K562 (cell line): ENCODE results near the gene MOB3B. TPM values are rescaled to one million over a fixed set of nuclear protein-coding genes. Genes with fewer than 3 reads are reported as not detected.

Experiments
- ATAC-seq: fragments of 200-7000 bp; cut with Tn5 transposase; 3 replicates; pipeline ENCODE4 v1.9.1; 2020; ENCODE audit warnings: moderate library complexity
- BruUV-seq: library from RNA; stranded (reverse); fragments of 400-500 nt; replicated peaks from 2 replicates; lab custom pipeline; 2021; lab: Mats Ljungman, UMichigan
- CTCF ChIA-PET: fragments of 300-600 bp; formaldehyde crosslinking; extraction: SDS; loops from one replicate; lab custom pipeline; 2021; ENCODE audit warnings: low intra/inter-chr PET ratio; lab: Yijun Ruan, JAX
- POLR2A ChIA-PET: fragments of 300-600, 350-650 bp; sonication (Branson Sonifier 250); formaldehyde crosslinking; extraction: SDS; loops from one replicate; lab custom pipeline; 2021; ENCODE audit warnings: antibody characterized with exemption, inconsistent platforms; lab: Yijun Ruan, JAX
- DNase-seq, 4 experiments: peaks; one replicate each; pipeline versions ENCODE4 v3.0.0 to v3.0.0-alpha.2; 2011 to 2018; ENCODE audit warnings: low spot score in 3 of 4, mixed read lengths in 3 of 4; ENCODE audit errors: extremely low read depth in 1 of 4
- FAIRE-seq: peaks from 2 replicates; lab custom pipeline; 2011; peaks lifted over from hg19 to GRCh38; lab: Jason Lieb, UNC
- H2AFZ ChIP-seq: 2 replicates; pipeline ENCODE4 v1.6.0; 2011; ENCODE audit warnings: low read depth, low read length, control low read depth, inconsistent platforms
- H3K27ac ChIP-seq: fragments of 200-600 bp; 3 replicates; pipeline ENCODE4 v1.8.0; 2011; ENCODE audit warnings: low read depth, mild to moderate bottlenecking, control low read depth, inconsistent platforms, low read length, moderate library complexity, mixed read lengths; ENCODE audit errors: extremely low read depth
- H3K27me3 ChIP-seq, 2 experiments: fragments of 300-600 bp in 1 of 2; 2 replicates in 1 of 2; 3 replicates in 1 of 2; pipeline versions ENCODE4 v1.6.0 to v1.8.0; 2011; ENCODE audit warnings: inconsistent platforms in 2 of 2, low read length in 2 of 2, mild to moderate bottlenecking in 1 of 2, mixed read lengths in 1 of 2, moderate library complexity in 1 of 2; ENCODE audit not compliant: control insufficient read depth in 2 of 2, insufficient read depth in 2 of 2
- H3K36me3 ChIP-seq: fragments of 300-600 bp; 3 replicates; pipeline ENCODE4 v1.8.0; 2011; ENCODE audit warnings: mild to moderate bottlenecking, low read length, inconsistent platforms; ENCODE audit not compliant: control insufficient read depth, insufficient read depth
- H3K4me1 ChIP-seq, 2 experiments: fragments of 200-600 bp in 1 of 2; replicated peaks in 1 of 2; 2 replicates in 1 of 2; 3 replicates in 1 of 2; pipeline versions ENCODE4 v1.5.1 to v1.8.0; 2011; ENCODE audit warnings: inconsistent platforms in 2 of 2, low read length in 2 of 2, mild to moderate bottlenecking in 1 of 2, mixed read lengths in 1 of 2, moderate library complexity in 1 of 2; ENCODE audit not compliant: control insufficient read depth in 2 of 2, insufficient read depth in 2 of 2
- H3K4me2 ChIP-seq: 2 replicates; pipeline ENCODE4 v1.6.1; 2011; ENCODE audit warnings: low read length, control low read depth, inconsistent platforms, mixed read lengths; ENCODE audit not compliant: insufficient read depth
- H3K4me3 ChIP-seq: fragments of 200-600 bp; sonication (generic), shearing (Covaris generic); 2 replicates; pipeline ENCODE4 v1.5.1; 2016; ENCODE audit warnings: control low read depth, inconsistent platforms
- H3K79me2 ChIP-seq: fragments of 200-600 bp; 3 replicates; pipeline ENCODE4 v1.8.0; 2011; ENCODE audit warnings: low read length, inconsistent platforms; ENCODE audit not compliant: control insufficient read depth, insufficient read depth
- H3K9ac ChIP-seq, 2 experiments: 2 replicates each; pipeline versions ENCODE4 v1.6.0 to v1.6.1; 2011; ENCODE audit warnings: low read depth in 2 of 2, low read length in 2 of 2, control low read depth in 1 of 2, inconsistent platforms in 1 of 2, mild to moderate bottlenecking in 1 of 2, mixed read lengths in 1 of 2; ENCODE audit not compliant: insufficient read depth in 1 of 2
- H3K9me1 ChIP-seq: one replicate; pipeline ENCODE4 v1.6.0; 2011; ENCODE audit warnings: inconsistent platforms, mild to moderate bottlenecking, low read length, moderate library complexity; ENCODE audit not compliant: control insufficient read depth, insufficient read depth
- H3K9me3 ChIP-seq: replicated peaks from 2 replicates; pipeline ENCODE4 v1.5.1; 2011; ENCODE audit warnings: low read depth, low read length, inconsistent platforms; ENCODE audit not compliant: control insufficient read depth, insufficient read depth
- H4K20me1 ChIP-seq: replicated peaks from 2 replicates; pipeline ENCODE4 v1.6.1; 2011; ENCODE audit warnings: low read length, inconsistent platforms, mixed read lengths; ENCODE audit not compliant: control insufficient read depth, insufficient read depth
- BRF1 ChIP-seq: IDR thresholded peaks from 3 replicates; pipeline ENCODE4 v1.6.1; 2011; ENCODE audit warnings: borderline replicate concordance, mild to moderate bottlenecking; ENCODE audit not compliant: insufficient read length; ENCODE audit errors: extremely low read depth
- CC2D1A ChIP-seq: fragments of 450-650 bp; IDR thresholded peaks from 2 replicates; pipeline ENCODE4 v1.6.1; 2017; ENCODE audit warnings: mild to moderate bottlenecking
- DDX20 ChIP-seq: fragments of 450-650 bp; IDR thresholded peaks from 2 replicates; pipeline ENCODE4 v1.6.1; 2016; ENCODE audit warnings: missing genetic modification characterization, low read depth, mild to moderate bottlenecking, missing compliant biosample characterization, moderate library complexity
- ELF4 ChIP-seq: fragments of 450-650 bp; formaldehyde crosslinking; IDR thresholded peaks from 2 replicates; pipeline ENCODE4 v1.4.0; 2022; ENCODE audit warnings: missing genetic modification characterization
- FOXP1 ChIP-seq: sonication (generic); formaldehyde crosslinking; IDR thresholded peaks from 2 replicates; pipeline ENCODE4 v1.8.0; 2022; ENCODE audit warnings: mild to moderate bottlenecking, missing genetic modification reagents
- FOXP4 ChIP-seq: sonication (generic); formaldehyde crosslinking; IDR thresholded peaks from 2 replicates; pipeline ENCODE4 v1.8.0; 2022; ENCODE audit warnings: mild to moderate bottlenecking, missing genetic modification reagents, borderline replicate concordance
- GTF3C2 ChIP-seq: IDR thresholded peaks from 3 replicates; pipeline ENCODE4 v1.6.1; 2011; ENCODE audit warnings: borderline replicate concordance, mild to moderate bottlenecking, moderate library complexity; ENCODE audit not compliant: insufficient read length; ENCODE audit errors: extremely low read depth
- L3MBTL2 ChIP-seq: fragments of 450-650 bp; IDR thresholded peaks from 2 replicates; pipeline ENCODE4 v1.6.1; 2016; ENCODE audit warnings: mild to moderate bottlenecking, moderate library complexity
- MLX ChIP-seq, 2 experiments: fragments of 450-650 bp in 1 of 2; sonication (generic) in 1 of 2; formaldehyde crosslinking; conservative IDR thresholded peaks; 2 replicates each; pipeline versions ENCODE4 v1.4.0 to v1.8.1; 2020 to 2022; ENCODE audit warnings: mild to moderate bottlenecking in 1 of 2, missing genetic modification reagents in 1 of 2
- PHB2 ChIP-seq: fragments of 450-650 bp; IDR thresholded peaks from 2 replicates; pipeline ENCODE4 v1.6.1; 2017; ENCODE audit warnings: low read depth
- PYGO2 ChIP-seq: fragments of 450-650 bp; IDR thresholded peaks from 2 replicates; pipeline ENCODE4 v1.6.1; 2016; ENCODE audit warnings: mild to moderate bottlenecking, missing genetic modification characterization, moderate library complexity, missing compliant biosample characterization
- RAD21 ChIP-seq, 2 experiments: fragments of 250-450 bp in 1 of 2; fragments of 450-650 bp in 1 of 2; sonication (Bioruptor Pico) in 1 of 2; formaldehyde crosslinking in 1 of 2; IDR thresholded peaks in 1 of 2; conservative IDR thresholded peaks in 1 of 2; 2 replicates each; pipeline versions ENCODE4 v1.4.0 to v1.8.0; 2020 to 2022; ENCODE audit warnings: mild to moderate bottlenecking in 2 of 2, moderate library complexity in 1 of 2
- TAF15 ChIP-seq: fragments of 200-400 bp; formaldehyde crosslinking; IDR thresholded peaks from 2 replicates; pipeline ENCODE4 v1.6.1; 2017; ENCODE audit warnings: mild to moderate bottlenecking, low read depth, low read length, moderate library complexity
- TFAP4 ChIP-seq: sonication (generic); formaldehyde crosslinking; IDR thresholded peaks from 2 replicates; pipeline ENCODE4 v1.8.0; 2022; ENCODE audit warnings: missing genetic modification reagents, mild to moderate bottlenecking, moderate library complexity, borderline replicate concordance
- U2AF1 ChIP-seq: fragments of 200-400 bp; formaldehyde crosslinking; optimal IDR thresholded peaks from 2 replicates; pipeline ENCODE3; 2017; ENCODE audit warnings: mild to moderate bottlenecking, low read depth, low read length, moderate library complexity
- ZNF184 ChIP-seq: sonication (generic); formaldehyde crosslinking; IDR thresholded peaks from 2 replicates; pipeline ENCODE4 v1.5.0; 2020; ENCODE audit warnings: missing genetic modification reagents
- WGBS: fragments of 100-300 bp; shearing (Covaris generic); methylation state at CpG from one replicate; pipeline ENCODE4 v1.1.6; 2016; ENCODE audit warnings: low coverage, mixed read lengths; ENCODE audit not compliant: insufficient coverage; ENCODE audit errors: missing lambda C conversion rate; 5-methylcytosine and 5-hydroxymethylcytosine counted together
- in situ Hi-C: fragments of 300-500 bp; cut with MboI; formaldehyde crosslinking; loops from 4 replicates; pipeline ENCODE4 v1.15.0; 2018; ENCODE audit warnings: inconsistent platforms, mixed read lengths
- intact Hi-C: fragments of 100-400 bp; cut with micrococcal nuclease; formaldehyde crosslinking; loops from 2 replicates; pipeline ENCODE4 v1.14.2; 2022
- polyA plus RNA-seq, 8 experiments: library from polyadenylated mRNA; depleted of rRNA in 4 of 8; stranded (reverse) in 5 of 8; unstranded in 3 of 8; fragments of >200 nt; fragmentation: Nextera tagmentation in 2 of 8; fragmentation: Illumina TruSeq in 1 of 8; extraction: Ambion mirVana in 2 of 8; extraction: Trizol in 1 of 8; gene quantifications; 2 replicates each; pipeline versions ENCODE4 v1.2.1 to v1.2.3, GENCODE V29; 2011 to 2014; ENCODE audit warnings: inconsistent platforms in 1 of 8, missing spikeins in 1 of 8
- total RNA-seq, 7 experiments: library from RNA; depleted of rRNA in 6 of 7; stranded (reverse); fragments of >200 nt in 6 of 7; fragmentation: Illumina TruSeq in 2 of 7; extraction: Trizol in 2 of 7; gene quantifications; 2 replicates each; pipeline versions ENCODE4 v1.2.1 to v1.2.3, GENCODE V29; 2011 to 2021; ENCODE audit warnings: low replicate concordance in 1 of 7

The MOB3B gene
- total and polyA plus RNA-seq, 9 of the 15 experiments (the other 6 are each of a cell fraction or from before 2014, with no cell fraction given): 3.6 to 12.8 (median 7.2) TPM

GRCh38 chr9:27278374-27278773, 251.2 kb downstream of the MOB3B start:
- ChIA-PET CTCF (no interaction called here), POLR2A (no interaction called here)
- Histone ChIP-seq H3K27ac (no peak overlapping the region), H3K27me3 (no peaks in the 10 kb centered on the region), H3K9ac (no peak overlapping the region), H3K79me2 (no peaks in the 10 kb centered on the region), H3K4me3 (no peak overlapping the region), H2AFZ (no peak overlapping the region), H3K9me3 (no peaks in the 10 kb centered on the region), H4K20me1 (no peaks in the 10 kb centered on the region), H3K9me1 (no peaks in the 10 kb centered on the region), H3K4me1 (peaks cover 0 to 4% of the 10 kb centered on the region in 2 experiments; a peak in 2 of 5 replicates), H3K36me3 (no peaks in the 10 kb centered on the region), H3K4me2 (no peak overlapping the region)
- in situ Hi-C loops: no loop called here
- no peak for TF ChIP-seq ELF4 (CRISPR knock-in tag)
- no peak for TF ChIP-seq PYGO2 (tag)
- no peak for TF ChIP-seq CC2D1A
- no peak for TF ChIP-seq ZNF184 (CRISPR knock-in tag)
- no peak for TF ChIP-seq PHB2
- TF ChIP-seq FOXP1 (CRISPR knock-in tag): no peak
- TF ChIP-seq TFAP4 (CRISPR knock-in tag): no peak
- TF ChIP-seq L3MBTL2: no peak
- no peak for TF ChIP-seq U2AF1
- TF ChIP-seq DDX20 (tag): no peak
- no peak for TF ChIP-seq GTF3C2
- no peak for TF ChIP-seq BRF1
- no peak for TF ChIP-seq FOXP4 (CRISPR knock-in tag)
- TF ChIP-seq TAF15: no peak
- TF ChIP-seq MLX (CRISPR knock-in tag; conservative IDR thresholded peaks at IDR 0.05): no peak
- no peak for TF ChIP-seq RAD21 (CRISPR knock-in tag; conservative IDR thresholded peaks at IDR 0.05 in 1 of 2, IDR thresholded peaks at IDR 0.05 in 1 of 2)
- BruUV-seq: no TSS peak
- intact Hi-C loops: no loop called here
- no peak for DNase-seq
- FAIRE-seq: no peak
- WGBS: no CpG with 5 or more reads among the region's 1 CpG
- ATAC-seq: no peak
